WTC11 (cell line): ENCODE measurements around the gene NSL1.

Source experiments
- CREB1 ChIP-seq: sonication (generic); formaldehyde crosslinking; IDR thresholded peaks from 2 replicates; pipeline ENCODE4 v1.8.0; 2023; ENCODE audit warnings: mild to moderate bottlenecking, missing genetic modification reagents
- CTCF ChIP-seq: fragments of 200-600 bp; IDR thresholded peaks from 2 replicates; pipeline ENCODE4 v1.8.0; 2022; ENCODE audit warnings: antibody characterized with exemption
- ELF4 ChIP-seq: sonication (generic); formaldehyde crosslinking; IDR thresholded peaks from 2 replicates; pipeline ENCODE4 v1.8.1; 2022; ENCODE audit warnings: low read depth, mild to moderate bottlenecking, moderate library complexity, missing genetic modification reagents
- FOXJ3 ChIP-seq: sonication (generic); formaldehyde crosslinking; IDR thresholded peaks from 2 replicates; pipeline ENCODE4 v1.9.0; 2021; ENCODE audit warnings: missing genetic modification reagents, mild to moderate bottlenecking, borderline replicate concordance
- IRF2 ChIP-seq: sonication (generic); formaldehyde crosslinking; IDR thresholded peaks from 2 replicates; pipeline ENCODE4 v1.8.0; 2022; ENCODE audit warnings: low read depth, missing genetic modification reagents, borderline replicate concordance
- KAT7 ChIP-seq: sonication (generic); formaldehyde crosslinking; IDR thresholded peaks from 2 replicates; pipeline ENCODE4 v1.8.1; 2023; ENCODE audit warnings: missing genetic modification reagents, mild to moderate bottlenecking, borderline replicate concordance
- STAT6 ChIP-seq: sonication (generic); formaldehyde crosslinking; conservative IDR thresholded peaks from 2 replicates; pipeline ENCODE4 v1.8.1; 2023; ENCODE audit warnings: mild to moderate bottlenecking, low read depth, missing genetic modification reagents, moderate library complexity
- USF2 ChIP-seq: sonication (generic); formaldehyde crosslinking; IDR thresholded peaks from 2 replicates; pipeline ENCODE4 v1.8.1; 2023; ENCODE audit warnings: mild to moderate bottlenecking, missing genetic modification reagents, moderate library complexity
- TF ChIP-seq, protein P1 (sequence below): sonication (generic); formaldehyde crosslinking; IDR thresholded peaks from 2 replicates; pipeline ENCODE4 v1.8.0; 2023; ENCODE audit warnings: missing genetic modification reagents
- TF ChIP-seq, protein P2 (sequence below): sonication (generic); formaldehyde crosslinking; IDR thresholded peaks from 2 replicates; pipeline ENCODE4 v1.8.0; 2022; ENCODE audit warnings: mild to moderate bottlenecking, missing genetic modification reagents
- TF ChIP-seq, protein P3 (sequence below): sonication (generic); formaldehyde crosslinking; IDR thresholded peaks from 2 replicates; pipeline ENCODE4 v1.8.0; 2022; ENCODE audit warnings: mild to moderate bottlenecking, missing genetic modification reagents

- TF ChIP-seq, protein P1, sequence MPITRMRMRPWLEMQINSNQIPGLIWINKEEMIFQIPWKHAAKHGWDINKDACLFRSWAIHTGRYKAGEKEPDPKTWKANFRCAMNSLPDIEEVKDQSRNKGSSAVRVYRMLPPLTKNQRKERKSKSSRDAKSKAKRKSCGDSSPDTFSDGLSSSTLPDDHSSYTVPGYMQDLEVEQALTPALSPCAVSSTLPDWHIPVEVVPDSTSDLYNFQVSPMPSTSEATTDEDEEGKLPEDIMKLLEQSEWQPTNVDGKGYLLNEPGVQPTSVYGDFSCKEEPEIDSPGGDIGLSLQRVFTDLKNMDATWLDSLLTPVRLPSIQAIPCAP = no peak
- no peak for TF ChIP-seq USF2 (CRISPR knock-in tag)
- TF ChIP-seq CTCF = no peak
- no peak for TF ChIP-seq IRF2
- TF ChIP-seq STAT6 (CRISPR knock-in tag) = no peak
- no peak for TF ChIP-seq CREB1
- no peak for TF ChIP-seq ELF4 (CRISPR knock-in tag)
- TF ChIP-seq, protein P2, sequence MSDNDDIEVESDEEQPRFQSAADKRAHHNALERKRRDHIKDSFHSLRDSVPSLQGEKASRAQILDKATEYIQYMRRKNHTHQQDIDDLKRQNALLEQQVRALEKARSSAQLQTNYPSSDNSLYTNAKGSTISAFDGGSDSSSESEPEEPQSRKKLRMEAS (CRISPR knock-in tag) = no peak
- TF ChIP-seq, protein P3, sequence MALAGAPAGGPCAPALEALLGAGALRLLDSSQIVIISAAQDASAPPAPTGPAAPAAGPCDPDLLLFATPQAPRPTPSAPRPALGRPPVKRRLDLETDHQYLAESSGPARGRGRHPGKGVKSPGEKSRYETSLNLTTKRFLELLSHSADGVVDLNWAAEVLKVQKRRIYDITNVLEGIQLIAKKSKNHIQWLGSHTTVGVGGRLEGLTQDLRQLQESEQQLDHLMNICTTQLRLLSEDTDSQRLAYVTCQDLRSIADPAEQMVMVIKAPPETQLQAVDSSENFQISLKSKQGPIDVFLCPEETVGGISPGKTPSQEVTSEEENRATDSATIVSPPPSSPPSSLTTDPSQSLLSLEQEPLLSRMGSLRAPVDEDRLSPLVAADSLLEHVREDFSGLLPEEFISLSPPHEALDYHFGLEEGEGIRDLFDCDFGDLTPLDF (CRISPR knock-in tag) = no peak
- TF ChIP-seq FOXJ3 (CRISPR knock-in tag) = no peak
- no peak for TF ChIP-seq KAT7
Observed at GRCh38 chr1:212716161-212716560, 75.4 kb downstream of the NSL1 start.
